A549 (cell line): Measurements from ENCODE around the gene PLEKHO1. TPM values are rescaled to one million over a fixed set of nuclear protein-coding genes. Genes with fewer than 3 reads are reported as not detected.

Experiments used
- ATAC-seq, 2 experiments: fragments of 200-7000 bp in 1 of 2; fragments of >200 bp in 1 of 2; cut with Nextera tagmentation in 1 of 2; cut with Tn5 transposase in 1 of 2; 3 replicates each; pipeline versions ENCODE4 v1.8.0 to v1.9.1; 2018 to 2020; ENCODE audit warnings: mild to moderate bottlenecking in 1 of 2, moderate library complexity in 1 of 2
- CTCF ChIA-PET: fragments of 300-600 bp; sonication (Branson Sonifier 250); formaldehyde crosslinking; extraction: SDS; loops from one replicate; lab custom pipeline; 2021; ENCODE audit warnings: antibody characterized with exemption, inconsistent platforms; lab: Yijun Ruan, JAX
- POLR2A ChIA-PET: fragments of 350-600 bp; formaldehyde crosslinking; extraction: SDS; loops from one replicate; lab custom pipeline; 2021; ENCODE audit warnings: antibody characterized with exemption, inconsistent platforms; lab: Yijun Ruan, JAX
- DNase-seq, 2 experiments: peaks; one replicate each; pipeline versions ENCODE4 v3.0.0 to v3.0.0-alpha.2; 2011 to 2016; ENCODE audit warnings: low read depth in 1 of 2, low spot score in 1 of 2
- FAIRE-seq: peaks from 2 replicates; lab custom pipeline; 2011; peaks lifted over from hg19 to GRCh38; lab: Jason Lieb, UNC
- H3K27ac ChIP-seq, 2 experiments: fragments of >200 bp; sonication (Bioruptor Twin); formaldehyde crosslinking; 3 replicates each; pipeline ENCODE4 v1.5.1; 2016 to 2017
- H3K4me1 ChIP-seq: fragments of >200 bp; sonication (Bioruptor Twin); formaldehyde crosslinking; 3 replicates; pipeline ENCODE4 v1.6.1; 2016
- H3K4me2 ChIP-seq: fragments of >200 bp; sonication (Bioruptor Twin); formaldehyde crosslinking; 3 replicates; pipeline ENCODE4 v1.6.1; 2016
- H3K4me3 ChIP-seq: fragments of >200 bp; sonication (Bioruptor Twin); formaldehyde crosslinking; 3 replicates; pipeline ENCODE4 v1.5.1; 2016
- H3K9me3 ChIP-seq: fragments of >200 bp; sonication (Bioruptor Twin); formaldehyde crosslinking; 3 replicates; pipeline ENCODE4 v1.6.1; 2016
- CEBPB ChIP-seq, 2 experiments: fragments of >200 bp in 1 of 2; sonication (Bioruptor Twin) in 1 of 2; formaldehyde crosslinking in 1 of 2; IDR thresholded peaks; 2 replicates each; pipeline ENCODE4 v1.6.1; 2012 to 2016
- CTCF ChIP-seq: fragments of >200 bp; sonication (Bioruptor Twin); formaldehyde crosslinking; IDR thresholded peaks from 3 replicates; pipeline ENCODE4 v1.5.1; 2016
- EHMT2 ChIP-seq: fragments of 200-600 bp; sonication (generic); IDR thresholded peaks from 2 replicates; pipeline ENCODE4 v1.6.1; 2016; ENCODE audit warnings: antibody characterized with exemption, low read depth, mild to moderate bottlenecking, moderate library complexity
- FOSB ChIP-seq: fragments of 250-450 bp; sonication (Bioruptor Pico); IDR thresholded peaks from 2 replicates; pipeline ENCODE4 v1.5.0; 2020; ENCODE audit warnings: mild to moderate bottlenecking, moderate library complexity
- HOXB13 ChIP-seq: fragments of 250-450 bp; sonication (Bioruptor Pico); IDR thresholded peaks from 2 replicates; pipeline ENCODE4 v1.5.0; 2020; ENCODE audit warnings: low read depth, mild to moderate bottlenecking, moderate library complexity
- KDM1A ChIP-seq: fragments of 200-600 bp; sonication (generic); IDR thresholded peaks from 2 replicates; pipeline ENCODE4 v1.6.1; 2016; ENCODE audit warnings: low read depth, mild to moderate bottlenecking
- MAFK ChIP-seq: fragments of 450-650 bp; IDR thresholded peaks from 2 replicates; pipeline ENCODE4 v1.6.1; 2014; ENCODE audit not compliant: partially characterized antibody
- MAZ ChIP-seq: fragments of 150-350 bp; IDR thresholded peaks from 2 replicates; pipeline ENCODE4 v1.6.1; 2014; ENCODE audit warnings: antibody characterized with exemption, low read depth, low read length, borderline replicate concordance
- NPAS2 ChIP-seq: fragments of 250-450 bp; sonication (Bioruptor Pico); IDR thresholded peaks from 2 replicates; pipeline ENCODE4 v1.8.0; 2022; ENCODE audit warnings: mild to moderate bottlenecking, moderate library complexity, borderline replicate concordance
- PHF8 ChIP-seq: fragments of 200-600 bp; sonication (generic); IDR thresholded peaks from 2 replicates; pipeline ENCODE4 v1.6.1; 2016; ENCODE audit warnings: low read depth, mild to moderate bottlenecking, antibody characterized with exemption, moderate library complexity, borderline replicate concordance
- POLR2A ChIP-seq: IDR thresholded peaks from 2 replicates; pipeline ENCODE4 v1.6.1; 2012; ENCODE audit warnings: mild to moderate bottlenecking, low read length
- POLR2AphosphoS2 ChIP-seq: conservative IDR thresholded peaks from 2 replicates; pipeline ENCODE4 v1.6.1; 2012; ENCODE audit warnings: low read length, improper control_type of control experiment, inconsistent platforms
- SREBF2 ChIP-seq: fragments of 450-650 bp; IDR thresholded peaks from 2 replicates; pipeline ENCODE4 v1.6.1; 2014; ENCODE audit warnings: mild to moderate bottlenecking, moderate library complexity
- WGBS: methylation state at CpG from one replicate; pipeline ENCODE4 v1.1.6; 2017; ENCODE audit errors: missing lambda C conversion rate; 5-methylcytosine and 5-hydroxymethylcytosine counted together
- polyA plus RNA-seq, 4 experiments: library from polyadenylated mRNA; depleted of rRNA in 3 of 4; stranded (reverse); fragments of >200 nt; fragmentation: RNase III in 1 of 4; extraction: RNeasy Plus Mini Kit Qiagen cat#74134 plus additional on column Dnase treatment in 1 of 4; gene quantifications; 2 replicates in 3 of 4; 3 replicates in 1 of 4; pipeline ENCODE4 v1.2.3, GENCODE V29; 2011 to 2017
- TF ChIP-seq, protein P1 (sequence below): fragments of >200 bp; sonication (Bioruptor Twin); formaldehyde crosslinking; IDR thresholded peaks from 2 replicates; pipeline ENCODE4 v1.6.1; 2016
- TF ChIP-seq, protein P2 (sequence below): fragments of >200 bp; sonication (Bioruptor Twin); formaldehyde crosslinking; IDR thresholded peaks from 3 replicates; pipeline ENCODE4 v1.6.1; 2016
- TF ChIP-seq, protein P3 (sequence below): fragments of 250-450 bp; sonication (Bioruptor Pico); IDR thresholded peaks from 2 replicates; pipeline ENCODE4 v1.5.0; 2020; ENCODE audit warnings: low read depth, mild to moderate bottlenecking, moderate library complexity
- TF ChIP-seq, protein P4 (sequence below): IDR thresholded peaks from 2 replicates; pipeline ENCODE4 v1.6.1; 2012
- TF ChIP-seq, protein P5 (sequence below): fragments of 200-600 bp; sonication (generic); IDR thresholded peaks from 2 replicates; pipeline ENCODE4 v1.6.1; 2016; ENCODE audit warnings: antibody characterized with exemption, mild to moderate bottlenecking, moderate library complexity

Gene PLEKHO1
- polyA plus RNA-seq, 2 of the 4 experiments (the other 2 are of a cell fraction): 2.5 to 5.5 TPM

- Histone ChIP-seq H3K4me3 (no peak overlapping the region), H3K4me2 (no peak overlapping the region), H3K4me1 (no peaks in the 10 kb centered on the region)
- POLR2A ChIA-PET: no interaction called here
- no peak for FAIRE-seq
- DNase-seq: no peak
- CTCF ChIA-PET: interaction anchor here (0.9 to 1.4 kb wide), 3 partner anchors 27 to 68 kb away, joined by 3 to 6 read pairs (median 3); no protein-coding TSS in a partner anchor
- no peak for TF ChIP-seq EHMT2
- TF ChIP-seq CEBPB (IDR thresholded peaks at IDR 0.05): no peak
- no peak for TF ChIP-seq POLR2AphosphoS2
- TF ChIP-seq NPAS2 (CRISPR knock-in tag): no peak
- no peak for TF ChIP-seq FOSB (CRISPR knock-in tag)
- no peak for TF ChIP-seq HOXB13 (CRISPR knock-in tag)
- TF ChIP-seq POLR2A: no peak
- TF ChIP-seq, all 56 proteins: peak for 0
- no peak for ATAC-seq
- Histone ChIP-seq H3K9me3 (no peaks in the 10 kb centered on the region), H3K27ac (no peak overlapping the region)
Observed at GRCh38 chr1:150141452-150141851, 8.3 kb upstream of the PLEKHO1 start.

DNA sequence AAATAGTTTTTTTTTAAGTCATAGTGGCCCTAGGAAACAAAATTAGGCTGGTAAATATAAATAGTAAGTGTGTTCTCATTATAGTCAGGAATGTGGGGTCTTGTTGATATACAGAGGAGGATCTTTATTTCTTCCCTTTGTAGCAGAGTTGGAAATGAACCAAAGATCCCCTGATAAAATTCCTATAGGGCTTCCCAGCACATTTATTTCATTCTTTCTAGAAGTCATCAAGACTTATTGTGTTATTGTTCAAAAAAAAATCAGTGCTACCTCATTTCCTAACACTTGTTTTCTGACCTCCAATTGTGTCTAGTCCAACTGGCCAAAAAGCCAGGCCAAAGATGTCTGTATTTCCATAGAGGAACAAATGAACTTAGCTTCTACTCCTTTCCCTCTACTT is 7.6 kb upstream of the PLEKHO1 start:
- no peak for DNase-seq
- no peak overlapping the region for H3K4me2 ChIP-seq

DNA sequence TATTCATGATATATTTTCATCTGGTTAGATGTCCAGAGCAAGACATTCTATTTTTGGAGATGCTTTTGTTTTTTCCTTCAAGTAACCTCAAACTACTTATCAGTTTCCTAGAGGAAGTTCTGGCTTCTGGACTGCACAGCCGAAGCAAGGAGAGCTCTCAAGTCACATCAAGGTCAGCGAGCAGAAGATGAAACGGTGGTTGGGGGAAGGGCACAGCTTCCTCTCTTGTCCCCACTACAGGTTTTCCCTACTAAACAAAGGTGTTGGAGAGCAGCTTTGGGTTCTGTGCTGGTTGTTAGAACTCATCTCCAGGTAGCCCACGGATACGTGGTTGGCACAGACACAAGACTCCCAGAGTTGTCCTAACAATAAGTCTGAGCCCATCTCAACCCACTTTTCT is 5.1 kb upstream of the PLEKHO1 start:
- ChIA-PET POLR2A (no interaction called here), CTCF (interaction anchor here (1.9 kb wide), 1 partner anchor 24 kb away, joined by 5 read pairs; no protein-coding TSS in a partner anchor)
- FAIRE-seq: no peak
- Histone ChIP-seq H3K9me3 (no peaks in the 10 kb centered on the region), H3K4me2 (no peak overlapping the region), H3K4me1 (0 out of 3 replicates have a peak, but pooled peaks cover 3% of the 10 kb centered on the region), H3K4me3 (no peak overlapping the region), H3K27ac (no peak overlapping the region)
- DNase-seq: no peak
- ATAC-seq: no peak
- 89% methylated on average over 5 of the region's 5 CpGs for WGBS
- TF ChIP-seq MAFK (no peak), KDM1A (no peak), SREBF2 (no peak), MAZ (no peak), PHF8 (no peak), POLR2AphosphoS2 (no peak)
- TF ChIP-seq, protein P1, sequence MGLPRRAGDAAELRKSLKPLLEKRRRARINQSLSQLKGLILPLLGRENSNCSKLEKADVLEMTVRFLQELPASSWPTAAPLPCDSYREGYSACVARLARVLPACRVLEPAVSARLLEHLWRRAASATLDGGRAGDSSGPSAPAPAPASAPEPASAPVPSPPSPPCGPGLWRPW: no peak
- TF ChIP-seq, protein P2, sequence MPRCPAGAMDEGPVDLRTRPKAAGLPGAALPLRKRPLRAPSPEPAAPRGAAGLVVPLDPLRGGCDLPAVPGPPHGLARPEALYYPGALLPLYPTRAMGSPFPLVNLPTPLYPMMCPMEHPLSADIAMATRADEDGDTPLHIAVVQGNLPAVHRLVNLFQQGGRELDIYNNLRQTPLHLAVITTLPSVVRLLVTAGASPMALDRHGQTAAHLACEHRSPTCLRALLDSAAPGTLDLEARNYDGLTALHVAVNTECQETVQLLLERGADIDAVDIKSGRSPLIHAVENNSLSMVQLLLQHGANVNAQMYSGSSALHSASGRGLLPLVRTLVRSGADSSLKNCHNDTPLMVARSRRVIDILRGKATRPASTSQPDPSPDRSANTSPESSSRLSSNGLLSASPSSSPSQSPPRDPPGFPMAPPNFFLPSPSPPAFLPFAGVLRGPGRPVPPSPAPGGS: no peak
- TF ChIP-seq, protein P3, sequence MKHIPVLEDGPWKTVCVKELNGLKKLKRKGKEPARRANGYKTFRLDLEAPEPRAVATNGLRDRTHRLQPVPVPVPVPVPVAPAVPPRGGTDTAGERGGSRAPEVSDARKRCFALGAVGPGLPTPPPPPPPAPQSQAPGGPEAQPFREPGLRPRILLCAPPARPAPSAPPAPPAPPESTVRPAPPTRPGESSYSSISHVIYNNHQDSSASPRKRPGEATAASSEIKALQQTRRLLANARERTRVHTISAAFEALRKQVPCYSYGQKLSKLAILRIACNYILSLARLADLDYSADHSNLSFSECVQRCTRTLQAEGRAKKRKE: no peak
- TF ChIP-seq, protein P4, sequence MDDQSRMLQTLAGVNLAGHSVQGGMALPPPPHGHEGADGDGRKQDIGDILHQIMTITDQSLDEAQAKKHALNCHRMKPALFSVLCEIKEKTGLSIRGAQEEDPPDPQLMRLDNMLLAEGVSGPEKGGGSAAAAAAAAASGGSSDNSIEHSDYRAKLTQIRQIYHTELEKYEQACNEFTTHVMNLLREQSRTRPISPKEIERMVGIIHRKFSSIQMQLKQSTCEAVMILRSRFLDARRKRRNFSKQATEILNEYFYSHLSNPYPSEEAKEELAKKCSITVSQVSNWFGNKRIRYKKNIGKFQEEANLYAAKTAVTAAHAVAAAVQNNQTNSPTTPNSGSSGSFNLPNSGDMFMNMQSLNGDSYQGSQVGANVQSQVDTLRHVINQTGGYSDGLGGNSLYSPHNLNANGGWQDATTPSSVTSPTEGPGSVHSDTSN: no peak

More for the DNA sequence above, 7.6 kb upstream of the PLEKHO1 start:
- CTCF ChIA-PET: no interaction called here
- ATAC-seq: no peak
- H3K4me1 ChIP-seq: no peaks in the 10 kb centered on the region
- POLR2A ChIA-PET: no interaction called here
- FAIRE-seq: no peak
- TF ChIP-seq, protein P3: no peak
- TF ChIP-seq CTCF: no peak
- TF ChIP-seq, protein P5, sequence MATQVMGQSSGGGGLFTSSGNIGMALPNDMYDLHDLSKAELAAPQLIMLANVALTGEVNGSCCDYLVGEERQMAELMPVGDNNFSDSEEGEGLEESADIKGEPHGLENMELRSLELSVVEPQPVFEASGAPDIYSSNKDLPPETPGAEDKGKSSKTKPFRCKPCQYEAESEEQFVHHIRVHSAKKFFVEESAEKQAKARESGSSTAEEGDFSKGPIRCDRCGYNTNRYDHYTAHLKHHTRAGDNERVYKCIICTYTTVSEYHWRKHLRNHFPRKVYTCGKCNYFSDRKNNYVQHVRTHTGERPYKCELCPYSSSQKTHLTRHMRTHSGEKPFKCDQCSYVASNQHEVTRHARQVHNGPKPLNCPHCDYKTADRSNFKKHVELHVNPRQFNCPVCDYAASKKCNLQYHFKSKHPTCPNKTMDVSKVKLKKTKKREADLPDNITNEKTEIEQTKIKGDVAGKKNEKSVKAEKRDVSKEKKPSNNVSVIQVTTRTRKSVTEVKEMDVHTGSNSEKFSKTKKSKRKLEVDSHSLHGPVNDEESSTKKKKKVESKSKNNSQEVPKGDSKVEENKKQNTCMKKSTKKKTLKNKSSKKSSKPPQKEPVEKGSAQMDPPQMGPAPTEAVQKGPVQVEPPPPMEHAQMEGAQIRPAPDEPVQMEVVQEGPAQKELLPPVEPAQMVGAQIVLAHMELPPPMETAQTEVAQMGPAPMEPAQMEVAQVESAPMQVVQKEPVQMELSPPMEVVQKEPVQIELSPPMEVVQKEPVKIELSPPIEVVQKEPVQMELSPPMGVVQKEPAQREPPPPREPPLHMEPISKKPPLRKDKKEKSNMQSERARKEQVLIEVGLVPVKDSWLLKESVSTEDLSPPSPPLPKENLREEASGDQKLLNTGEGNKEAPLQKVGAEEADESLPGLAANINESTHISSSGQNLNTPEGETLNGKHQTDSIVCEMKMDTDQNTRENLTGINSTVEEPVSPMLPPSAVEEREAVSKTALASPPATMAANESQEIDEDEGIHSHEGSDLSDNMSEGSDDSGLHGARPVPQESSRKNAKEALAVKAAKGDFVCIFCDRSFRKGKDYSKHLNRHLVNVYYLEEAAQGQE: no peak
- TF ChIP-seq, all 56 proteins: peak for 0
- no peak overlapping the region for H3K27ac ChIP-seq
- no peak overlapping the region for H3K4me3 ChIP-seq
- H3K9me3 ChIP-seq: no peaks in the 10 kb centered on the region
